NCI-H2029 (cell line): Measurements from ENCODE around the gene RPL27.
"Not testable (repeated sequence)": the region's sequence is repeated elsewhere in the genome, so short reads cannot be mapped to it uniquely, and the experiment has no call there.

Experiments
- DNase-seq: peaks from one replicate; lab custom pipeline; 2025; lab: John Stamatoyannopoulos, UW

RPL27 gene

GRCh38 chr17:42997984-42998938 lies at the start of gene RPL27:
Gene RPL27, plus strand, starts transcription at chr17:42998419. Its CDS starts 332 bp downstream, at chr17:42998751.
- DNase-seq, result peak; percentile 99

- DNase-seq, result no peak
These were observed 48.0 kb upstream of the RPL27 start for GRCh38 chr17:42950044-42950783.

- peak; percentile 63 for DNase-seq
These were observed 44.5 kb upstream of the RPL27 start for GRCh38 chr17:42953669-42954068.

- peak; percentile 88 for DNase-seq
These were observed 33.9 kb upstream of the RPL27 start, which contains the start of gene AARSD1 for GRCh38 chr17:42964161-42964932. Gene AARSD1, minus strand, starts transcription at chr17:42964454. Its CDS starts 14 bp downstream, at chr17:42964440.

GRCh38 chr17:42967925-42968324 lies 30.3 kb upstream of the RPL27 start:
- no peak for DNase-seq

GRCh38 chr17:42969001-42969581 lies 29.1 kb upstream of the RPL27 start:
- no peak for DNase-seq

- no peak for DNase-seq
These were observed 26.6 kb upstream of the RPL27 start for GRCh38 chr17:42971589-42971988.

GRCh38 chr17:42973323-42973722 lies 24.9 kb upstream of the RPL27 start:
- DNase-seq, result not testable (repeated sequence)

GRCh38 chr17:42975265-42975664 lies 23.0 kb upstream of the RPL27 start:
- DNase-seq, result no peak

- DNase-seq, result not testable (repeated sequence)
These were observed 22.5 kb upstream of the RPL27 start for GRCh38 chr17:42975701-42976100.

- peak; percentile 75 for DNase-seq
These were observed 18.5 kb upstream of the RPL27 start, which contains the start of gene PTGES3L for GRCh38 chr17:42979511-42980273. Gene PTGES3L, minus strand, starts transcription at chr17:42980080. Its CDS starts 27 bp downstream, at chr17:42980053.

- DNase-seq, result peak; percentile 80
These were observed 17.9 kb upstream of the RPL27 start, which contains the start of gene RUNDC1 for GRCh38 chr17:42980274-42980765. Gene RUNDC1, plus strand, starts transcription at chr17:42980565. Its CDS starts 12 bp downstream, at chr17:42980577.

- DNase-seq, result peak; percentile 52
These were observed 17.3 kb upstream of the RPL27 start for GRCh38 chr17:42980766-42981397.

GRCh38 chr17:42982266-42982665 lies 16.0 kb upstream of the RPL27 start:
- DNase-seq, result no peak

- no peak for DNase-seq
These were observed 13.0 kb upstream of the RPL27 start for GRCh38 chr17:42985225-42985624.

GRCh38 chr17:42989141-42989540 lies 9.1 kb upstream of the RPL27 start:
- DNase-seq, result no peak

GRCh38 chr17:42989726-42990652 lies 8.2 kb upstream of the RPL27 start:
- no peak for DNase-seq

- DNase-seq, result no peak
These were observed 6.7 kb upstream of the RPL27 start for GRCh38 chr17:42991471-42991870.

GRCh38 chr17:42992872-42993271 lies 5.3 kb upstream of the RPL27 start:
- no peak for DNase-seq
